Nephron (organoid): ENCODE results near the gene ARHGAP26.
A peak's percentile ranks its signal among the peaks of the same experiment; 100 is the strongest.

Experiments
- H3K27ac Mint-ChIP-seq, 3 experiments: 2 replicates each; pipeline ENCODE4 v1.8.0; 2020; ENCODE audit warnings: mixed read lengths in 3 of 3, mild to moderate bottlenecking in 2 of 3, moderate library complexity in 1 of 3
- H3K27me3 Mint-ChIP-seq: 2 replicates; pipeline ENCODE4 v1.8.0; 2021; ENCODE audit warnings: low read depth, mild to moderate bottlenecking, moderate library complexity, mixed read lengths
- H3K36me3 Mint-ChIP-seq: 2 replicates; pipeline ENCODE4 v1.8.0; 2020; ENCODE audit warnings: low read depth, mixed read lengths
- H3K4me1 Mint-ChIP-seq: 2 replicates; pipeline ENCODE4 v1.8.0; 2020; ENCODE audit warnings: mixed read lengths
- H3K4me3 Mint-ChIP-seq, 3 experiments: 2 replicates each; pipeline ENCODE4 v1.8.0; 2020; ENCODE audit warnings: mild to moderate bottlenecking in 3 of 3, mixed read lengths in 3 of 3, moderate library complexity in 2 of 3
- H3K9me3 Mint-ChIP-seq: 2 replicates; pipeline ENCODE4 v1.8.0; 2020; ENCODE audit warnings: mixed read lengths
- TF ChIP-seq, protein P1 (sequence below), 3 experiments: fragments of 200-600 bp; sonication (generic); IDR thresholded peaks; one replicate each; pipeline ENCODE4 v1.5.0; 2021; ENCODE audit warnings: antibody characterized with exemption in 3 of 3; ENCODE audit not compliant: unreplicated experiment in 3 of 3

ARHGAP26 gene

DNA sequence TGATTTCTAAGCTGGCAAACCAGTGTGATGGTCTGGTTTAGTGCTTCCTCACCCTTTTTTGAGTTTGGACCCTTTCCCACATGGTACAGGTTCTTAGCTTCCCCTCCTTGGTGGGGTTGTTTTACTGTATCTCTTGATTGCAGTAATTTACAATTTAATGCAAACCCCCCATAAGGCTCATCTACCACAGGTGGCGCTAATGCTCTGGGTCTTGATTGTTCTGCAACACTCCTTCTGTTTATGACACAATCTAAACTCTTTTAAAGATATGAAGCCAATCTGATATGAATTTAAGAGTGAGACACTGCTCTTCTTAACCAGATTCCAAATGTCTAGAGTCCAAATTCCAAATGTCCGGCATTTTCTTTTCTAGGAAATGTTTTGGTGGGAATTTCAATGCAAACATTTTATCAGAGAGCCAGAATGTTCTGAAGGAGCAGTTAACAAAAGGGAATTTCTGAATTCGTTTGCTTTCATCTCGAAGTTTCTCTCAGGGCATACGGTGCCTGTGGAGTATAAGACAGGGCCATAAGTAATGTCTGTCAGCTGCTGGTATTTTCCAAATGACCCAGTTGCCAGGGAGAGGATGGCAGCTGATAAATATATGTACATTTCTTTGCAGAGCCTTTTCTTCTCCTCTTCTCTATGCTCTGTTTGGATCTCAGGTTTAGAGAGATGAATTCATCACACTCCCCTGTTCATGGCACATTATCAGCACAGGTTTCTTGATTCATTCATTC lies 246.8 kb downstream of the ARHGAP26 start:
- Mint-ChIP-seq H3K27me3 (no peaks in the 10 kb centered on the region), H3K27ac (no peak overlapping the region), H3K36me3 (no peaks in the 10 kb centered on the region), H3K4me3 (no peak overlapping the region), H3K9me3 (no peaks in the 10 kb centered on the region), H3K4me1 (peaks cover 20% of the 10 kb centered on the region)
- TF ChIP-seq, protein P1, sequence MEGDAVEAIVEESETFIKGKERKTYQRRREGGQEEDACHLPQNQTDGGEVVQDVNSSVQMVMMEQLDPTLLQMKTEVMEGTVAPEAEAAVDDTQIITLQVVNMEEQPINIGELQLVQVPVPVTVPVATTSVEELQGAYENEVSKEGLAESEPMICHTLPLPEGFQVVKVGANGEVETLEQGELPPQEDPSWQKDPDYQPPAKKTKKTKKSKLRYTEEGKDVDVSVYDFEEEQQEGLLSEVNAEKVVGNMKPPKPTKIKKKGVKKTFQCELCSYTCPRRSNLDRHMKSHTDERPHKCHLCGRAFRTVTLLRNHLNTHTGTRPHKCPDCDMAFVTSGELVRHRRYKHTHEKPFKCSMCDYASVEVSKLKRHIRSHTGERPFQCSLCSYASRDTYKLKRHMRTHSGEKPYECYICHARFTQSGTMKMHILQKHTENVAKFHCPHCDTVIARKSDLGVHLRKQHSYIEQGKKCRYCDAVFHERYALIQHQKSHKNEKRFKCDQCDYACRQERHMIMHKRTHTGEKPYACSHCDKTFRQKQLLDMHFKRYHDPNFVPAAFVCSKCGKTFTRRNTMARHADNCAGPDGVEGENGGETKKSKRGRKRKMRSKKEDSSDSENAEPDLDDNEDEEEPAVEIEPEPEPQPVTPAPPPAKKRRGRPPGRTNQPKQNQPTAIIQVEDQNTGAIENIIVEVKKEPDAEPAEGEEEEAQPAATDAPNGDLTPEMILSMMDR (IDR thresholded peaks at IDR 0.05; ENCODE audit: unreplicated experiment in 3 of 3), result peak in 2 of 3 experiments; percentile 24 to 44

DNA sequence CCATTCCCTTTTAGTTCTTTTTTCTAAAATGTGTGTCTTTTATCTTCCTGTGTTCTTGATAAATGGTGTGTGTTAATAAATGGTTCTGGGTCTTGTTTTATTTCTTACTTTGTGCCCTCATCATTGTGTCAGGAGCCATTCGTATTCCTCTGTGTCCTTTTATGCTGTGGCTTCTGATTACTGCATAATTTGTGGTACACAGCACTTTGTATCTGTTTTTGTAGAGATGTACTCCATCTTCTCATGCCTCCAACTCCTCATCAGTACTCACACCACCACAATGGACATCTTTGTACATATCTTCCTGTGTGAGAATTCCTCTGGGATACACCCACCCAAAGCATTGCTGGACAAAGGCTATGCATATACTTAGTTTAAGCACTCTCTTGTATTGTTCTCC lies 247.4 kb downstream of the ARHGAP26 start:
- H3K27ac Mint-ChIP-seq, result no peak overlapping the region
- no peak overlapping the region for H3K4me3 Mint-ChIP-seq
- TF ChIP-seq, protein P1 (IDR thresholded peaks at IDR 0.05; ENCODE audit: unreplicated experiment in 3 of 3), result no peak
- peaks cover 20% of the 10 kb centered on the region for H3K4me1 Mint-ChIP-seq
- H3K27me3 Mint-ChIP-seq, result no peaks in the 10 kb centered on the region
- H3K36me3 Mint-ChIP-seq, result no peaks in the 10 kb centered on the region
- no peaks in the 10 kb centered on the region for H3K9me3 Mint-ChIP-seq

DNA sequence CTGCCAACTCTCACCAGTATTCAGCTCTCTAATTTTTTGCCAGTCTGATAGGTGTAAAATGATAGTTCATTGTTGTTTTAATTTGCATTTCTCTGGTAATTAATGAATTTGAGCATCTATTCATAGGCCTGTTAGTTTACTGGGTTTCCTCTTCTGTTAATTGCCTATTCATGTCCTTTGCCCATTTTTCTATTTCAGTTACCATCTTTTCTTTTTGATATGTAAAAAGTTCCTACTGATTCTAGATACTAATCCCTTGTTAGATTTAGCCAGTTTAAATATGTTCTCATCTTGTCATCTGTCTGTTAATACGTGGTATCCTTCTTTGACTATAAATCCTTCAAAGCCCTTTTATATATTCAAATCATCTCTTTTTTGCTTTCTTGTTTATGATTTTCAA lies 247.8 kb downstream of the ARHGAP26 start:
- no peaks in the 10 kb centered on the region for H3K36me3 Mint-ChIP-seq

DNA sequence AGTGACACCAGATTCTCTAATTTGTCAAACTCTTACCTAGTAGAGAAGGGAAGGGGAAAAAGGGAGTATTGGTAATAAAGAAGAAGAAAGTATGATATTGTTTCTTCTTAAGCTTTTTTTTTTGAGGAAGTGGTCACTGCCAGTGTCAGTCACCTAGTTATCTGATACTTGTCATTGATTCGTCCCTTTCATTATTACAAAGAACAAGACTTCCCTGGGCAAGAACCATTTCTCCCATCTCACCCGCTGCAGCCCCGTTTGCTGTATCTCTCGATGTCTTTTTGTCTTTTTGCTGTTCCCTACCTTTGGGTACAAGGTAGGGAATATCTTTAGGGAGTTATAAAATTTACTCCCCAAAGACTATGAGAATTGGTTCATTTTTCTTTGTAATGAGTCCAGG lies 249.0 kb downstream of the ARHGAP26 start:
- H3K4me1 Mint-ChIP-seq, result peaks cover 32% of the 10 kb centered on the region
- no peaks in the 10 kb centered on the region for H3K9me3 Mint-ChIP-seq
- H3K36me3 Mint-ChIP-seq, result no peaks in the 10 kb centered on the region
- no peaks in the 10 kb centered on the region for H3K27me3 Mint-ChIP-seq
- H3K4me3 Mint-ChIP-seq, result no peak overlapping the region
- peak overlapping the region in 1 of 3 experiments; percentile 35 for H3K27ac Mint-ChIP-seq
- TF ChIP-seq, protein P1 (IDR thresholded peaks at IDR 0.05; ENCODE audit: unreplicated experiment in 3 of 3), result no peak

More for the DNA sequence above, 247.8 kb downstream of the ARHGAP26 start:
- Mint-ChIP-seq H3K4me3 (no peak overlapping the region), H3K27ac (no peak overlapping the region), H3K4me1 (peaks cover 21% of the 10 kb centered on the region), H3K27me3 (no peaks in the 10 kb centered on the region), H3K9me3 (no peaks in the 10 kb centered on the region)
- TF ChIP-seq, protein P1 (IDR thresholded peaks at IDR 0.05; ENCODE audit: unreplicated experiment in 3 of 3), result no peak

DNA sequence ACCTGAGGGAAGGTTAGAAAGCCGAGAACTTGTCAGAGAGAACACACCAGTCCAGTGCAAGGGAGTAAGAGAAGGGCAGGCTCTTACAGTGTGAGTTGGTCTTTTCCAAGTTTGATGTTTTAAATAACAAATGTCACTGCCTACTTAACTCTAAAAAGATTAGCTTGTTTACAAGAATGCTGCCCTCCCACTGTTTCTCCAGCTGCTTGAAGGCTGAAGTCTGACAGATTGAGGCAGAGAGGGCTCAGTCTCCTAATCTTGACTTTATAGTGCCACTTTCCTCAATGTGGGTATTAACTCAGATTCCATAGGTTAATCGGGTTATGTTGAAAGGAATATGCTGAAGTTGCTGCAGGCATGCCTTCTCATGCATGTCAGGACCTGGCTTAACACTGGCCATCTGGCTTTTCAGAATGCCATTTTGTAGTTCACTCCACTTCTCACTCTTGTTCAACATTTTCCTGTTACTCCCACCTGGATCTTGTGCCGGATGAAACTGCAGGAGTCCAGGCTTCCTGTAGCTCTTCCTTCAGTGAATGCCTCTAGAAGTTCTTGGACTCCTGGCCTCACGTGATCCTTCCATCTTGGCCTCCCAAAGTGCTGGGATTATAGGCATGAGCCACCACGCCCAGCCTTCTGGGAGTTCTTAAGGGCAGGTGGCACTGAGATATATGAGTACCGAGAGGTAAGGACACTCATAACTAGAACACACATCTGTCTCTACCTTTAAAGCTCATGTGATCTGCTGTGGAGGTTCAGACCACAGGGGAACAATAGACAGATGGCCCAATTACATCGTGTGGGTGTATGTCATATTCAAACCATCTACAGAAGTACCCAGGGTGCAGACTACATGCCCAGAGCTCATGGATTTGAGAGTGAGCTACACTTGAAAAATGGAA lies 249.7 kb downstream of the ARHGAP26 start:
- no peaks in the 10 kb centered on the region for H3K9me3 Mint-ChIP-seq
- no peak overlapping the region for H3K4me3 Mint-ChIP-seq
- peak overlapping the region in 1 of 3 experiments; percentile 35 for H3K27ac Mint-ChIP-seq
- TF ChIP-seq, protein P1 (IDR thresholded peaks at IDR 0.05; ENCODE audit: unreplicated experiment in 3 of 3), result no peak
- peaks cover 39% of the 10 kb centered on the region for H3K4me1 Mint-ChIP-seq
- H3K27me3 Mint-ChIP-seq, result no peaks in the 10 kb centered on the region
- no peaks in the 10 kb centered on the region for H3K36me3 Mint-ChIP-seq
